GM10266 (cell line): ENCODE data around the gene TRAPPC6A.
"Not testable (repeated sequence)": the region's sequence is repeated elsewhere in the genome, so short reads cannot be mapped to it uniquely, and the experiment has no call there.

Experiments used
- DNase-seq: peaks from one replicate; pipeline ENCODE4 v3.0.0; 2012; ENCODE audit errors: extremely low spot score
- CTCF ChIP-seq: IDR thresholded peaks from 2 replicates; pipeline ENCODE4 v1.5.1; 2012; ENCODE audit warnings: mild to moderate bottlenecking, low read depth; ENCODE audit not compliant: control insufficient read depth, insufficient read depth; ENCODE audit errors: missing control alignments

TRAPPC6A gene

GRCh38 chr19:45125360-45125759 is 52.7 kb downstream of the TRAPPC6A start:
- no peak for DNase-seq
- no peak for TF ChIP-seq CTCF

- TF ChIP-seq CTCF = no peak
These were observed 54.0 kb downstream of the TRAPPC6A start for GRCh38 chr19:45124021-45124420.

GRCh38 chr19:45123440-45123850 is 54.6 kb downstream of the TRAPPC6A start:
- DNase-seq = no peak
- TF ChIP-seq CTCF = no peak

More at GRCh38 chr19:45124021-45124420, 54.0 kb downstream of the TRAPPC6A start:
- no peak for DNase-seq

DNA sequence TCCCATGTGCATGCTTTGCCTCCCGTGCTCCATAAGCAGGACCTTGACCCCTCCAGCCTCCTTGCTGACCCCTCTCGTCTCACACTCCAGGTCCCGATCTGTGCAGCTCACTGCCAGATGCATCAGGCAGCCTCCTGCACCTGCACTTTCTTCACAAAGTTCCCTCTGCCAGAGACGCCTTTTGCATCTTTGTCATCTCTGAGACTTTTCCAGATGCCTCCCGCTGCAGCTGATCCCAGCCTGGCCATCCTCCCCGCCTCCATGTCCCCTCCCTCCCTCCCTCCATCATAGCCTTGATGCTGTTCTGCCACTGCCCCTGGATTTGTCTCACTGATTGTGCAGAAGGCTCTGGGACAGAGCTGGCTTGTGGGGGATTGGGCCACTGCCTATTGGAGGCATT is 55.2 kb downstream of the TRAPPC6A start:
- TF ChIP-seq CTCF = no peak
- DNase-seq = no peak

GRCh38 chr19:45121827-45122345 is 56.2 kb downstream of the TRAPPC6A start:
- DNase-seq = no peak

DNA sequence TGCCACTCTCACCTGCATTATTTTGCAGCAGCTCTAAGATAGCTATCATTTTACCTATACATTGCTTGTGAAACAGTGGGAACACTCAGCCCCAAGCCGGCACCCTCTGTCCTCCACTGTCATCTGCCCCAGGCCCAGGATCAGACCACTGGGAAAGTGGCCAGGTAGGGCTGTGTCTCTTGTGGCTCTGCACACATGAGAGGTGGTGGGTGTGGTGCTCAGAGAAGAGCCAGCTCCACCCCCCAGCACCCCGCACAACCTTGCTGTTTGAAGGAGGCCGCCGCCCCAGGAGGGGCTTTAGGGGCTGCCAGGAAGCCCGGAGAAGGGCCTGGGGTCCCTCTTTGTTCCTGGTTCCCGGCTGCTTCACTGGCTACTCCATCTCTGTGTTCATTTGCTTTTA is 58.5 kb downstream of the TRAPPC6A start:
- DNase-seq = no peak
- no peak for TF ChIP-seq CTCF

More at GRCh38 chr19:45121827-45122345, 56.2 kb downstream of the TRAPPC6A start:
- TF ChIP-seq CTCF = no peak

GRCh38 chr19:45118591-45119355 is 59.3 kb downstream of the TRAPPC6A start:
- DNase-seq = not testable (repeated sequence)
